ENCODE data around the gene P3H3.

Gene P3H3, protein sequence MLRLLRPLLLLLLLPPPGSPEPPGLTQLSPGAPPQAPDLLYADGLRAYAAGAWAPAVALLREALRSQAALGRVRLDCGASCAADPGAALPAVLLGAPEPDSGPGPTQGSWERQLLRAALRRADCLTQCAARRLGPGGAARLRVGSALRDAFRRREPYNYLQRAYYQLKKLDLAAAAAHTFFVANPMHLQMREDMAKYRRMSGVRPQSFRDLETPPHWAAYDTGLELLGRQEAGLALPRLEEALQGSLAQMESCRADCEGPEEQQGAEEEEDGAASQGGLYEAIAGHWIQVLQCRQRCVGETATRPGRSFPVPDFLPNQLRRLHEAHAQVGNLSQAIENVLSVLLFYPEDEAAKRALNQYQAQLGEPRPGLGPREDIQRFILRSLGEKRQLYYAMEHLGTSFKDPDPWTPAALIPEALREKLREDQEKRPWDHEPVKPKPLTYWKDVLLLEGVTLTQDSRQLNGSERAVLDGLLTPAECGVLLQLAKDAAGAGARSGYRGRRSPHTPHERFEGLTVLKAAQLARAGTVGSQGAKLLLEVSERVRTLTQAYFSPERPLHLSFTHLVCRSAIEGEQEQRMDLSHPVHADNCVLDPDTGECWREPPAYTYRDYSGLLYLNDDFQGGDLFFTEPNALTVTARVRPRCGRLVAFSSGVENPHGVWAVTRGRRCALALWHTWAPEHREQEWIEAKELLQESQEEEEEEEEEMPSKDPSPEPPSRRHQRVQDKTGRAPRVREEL

GRCh38 chr12:6827982-6828780 is at the start of gene P3H3:
Gene P3H3, plus strand, starts transcription at chr12:6828407. Its CDS starts 34 bp downstream, at chr12:6828441.
- FAIRE-seq (peak; percentile 77), DNase-seq (ENCODE audit: low spot score) (peak; percentile 68)

- FAIRE-seq (peak; percentile 98), DNase-seq (ENCODE audit: low spot score) (peak; percentile 92)
Observed at GRCh38 chr12:6778574-6779550, 49.3 kb upstream of the P3H3 start.

GRCh38 chr12:6779708-6780432 is 48.3 kb upstream of the P3H3 start:
- DNase-seq (ENCODE audit: low spot score) (no peak), FAIRE-seq (peak; percentile 53)

DNA sequence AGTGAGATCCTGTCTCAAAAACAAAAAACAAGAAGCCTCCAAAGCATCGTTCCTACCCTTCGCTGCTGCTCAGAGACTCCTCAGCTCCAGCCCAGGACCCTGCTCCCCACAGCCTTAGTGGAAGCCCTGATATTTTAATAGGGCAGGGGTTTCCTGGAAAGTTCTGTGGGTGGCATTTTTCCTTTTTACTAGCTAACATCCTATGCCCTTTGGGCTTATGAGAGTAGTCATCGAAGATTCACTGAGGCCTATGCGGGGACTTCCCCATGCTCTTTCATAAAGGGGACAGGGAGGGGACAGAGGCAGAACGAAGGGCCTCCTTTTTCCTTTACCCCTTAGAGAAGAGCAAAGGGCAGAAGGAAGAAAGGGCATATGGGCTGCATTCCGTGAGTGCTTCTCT is 47.6 kb upstream of the P3H3 start:
- FAIRE-seq: no peak

DNA sequence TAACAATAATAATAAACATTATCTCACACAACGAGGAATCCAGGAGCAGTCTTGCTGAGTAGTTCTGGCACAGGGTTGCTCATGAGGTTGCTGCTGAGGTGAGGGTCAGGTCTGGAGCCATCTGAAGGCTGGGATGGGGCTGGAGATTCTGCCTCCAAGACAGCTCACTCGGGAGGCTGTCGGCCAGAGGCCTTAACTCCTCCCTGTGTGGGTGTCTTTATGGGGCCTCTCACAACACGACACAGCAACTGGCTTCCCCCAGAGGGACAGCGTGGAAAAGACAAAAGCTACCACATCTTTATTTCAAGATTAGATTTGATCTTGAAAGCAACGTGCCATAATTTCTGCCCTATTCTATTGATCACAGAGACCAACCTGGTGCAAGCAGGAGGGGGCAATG is 46.1 kb upstream of the P3H3 start:
- FAIRE-seq: no peak

More for the DNA sequence above, 47.6 kb upstream of the P3H3 start:
- DNase-seq (ENCODE audit: low spot score): no peak

DNA sequence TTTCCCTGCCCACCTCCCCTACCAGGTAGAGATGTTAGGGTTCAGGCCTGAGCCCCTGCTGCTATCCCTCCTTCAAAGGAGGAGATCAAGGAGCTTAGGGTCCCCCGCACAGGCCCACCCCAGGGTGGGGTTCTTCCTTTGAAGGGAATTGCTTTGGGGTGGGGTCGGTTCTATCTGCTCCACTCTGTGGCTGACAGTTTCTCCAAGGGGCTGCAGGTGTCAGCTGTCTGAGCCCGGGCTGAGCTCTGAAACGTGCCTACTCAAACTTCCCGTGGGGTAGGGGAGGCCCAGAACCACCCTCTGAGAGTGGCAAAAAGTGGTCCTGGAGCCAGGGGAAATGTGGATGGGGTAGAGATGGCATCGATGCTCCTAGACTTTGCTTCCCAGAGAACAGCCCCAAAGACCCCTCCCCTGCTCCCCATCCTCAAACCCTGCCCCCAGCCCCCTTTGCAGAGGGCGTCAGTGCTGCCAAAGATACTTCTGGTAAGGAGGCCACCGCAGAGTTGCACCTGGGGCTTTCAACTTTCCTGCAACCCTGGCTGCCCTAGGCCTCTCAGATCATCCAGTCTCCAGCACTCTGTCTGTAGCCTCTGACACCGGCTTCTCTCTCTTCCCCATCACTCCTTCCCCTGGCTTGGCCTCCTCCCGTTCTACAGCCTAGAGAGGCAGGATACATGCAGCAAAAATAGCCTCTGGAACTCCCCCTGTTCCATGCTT is 45.2 kb upstream of the P3H3 start:
- FAIRE-seq: no peak

More for the DNA sequence above, 46.1 kb upstream of the P3H3 start:
- no peak for DNase-seq (ENCODE audit: low spot score)

GRCh38 chr12:6783828-6784227 is 44.4 kb upstream of the P3H3 start:
- no peak for FAIRE-seq

More for the DNA sequence above, 45.2 kb upstream of the P3H3 start:
- no peak for DNase-seq (ENCODE audit: low spot score)

DNA sequence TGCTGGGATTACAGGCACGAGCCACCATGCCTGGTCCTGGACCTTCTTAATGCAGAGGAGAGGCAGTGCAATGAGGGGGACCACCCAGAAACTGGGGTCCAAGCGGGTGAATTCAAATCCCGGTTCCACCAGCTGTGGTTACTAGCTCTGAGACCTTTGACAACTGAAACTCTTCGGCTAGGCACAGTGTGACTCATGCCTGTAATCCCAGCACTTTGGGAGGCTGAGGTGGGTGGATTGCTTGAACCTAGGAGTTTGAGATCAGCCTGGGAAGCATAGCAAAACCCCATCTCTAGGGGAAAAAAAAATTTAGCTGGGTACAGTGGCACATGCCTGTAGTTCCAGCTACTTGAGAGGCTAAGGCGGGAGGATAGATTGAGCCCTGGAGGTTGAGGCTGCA is 43.9 kb upstream of the P3H3 start:
- FAIRE-seq (no peak), DNase-seq (ENCODE audit: low spot score) (no peak)

More at GRCh38 chr12:6783828-6784227, 44.4 kb upstream of the P3H3 start:
- no peak for DNase-seq (ENCODE audit: low spot score)

DNA sequence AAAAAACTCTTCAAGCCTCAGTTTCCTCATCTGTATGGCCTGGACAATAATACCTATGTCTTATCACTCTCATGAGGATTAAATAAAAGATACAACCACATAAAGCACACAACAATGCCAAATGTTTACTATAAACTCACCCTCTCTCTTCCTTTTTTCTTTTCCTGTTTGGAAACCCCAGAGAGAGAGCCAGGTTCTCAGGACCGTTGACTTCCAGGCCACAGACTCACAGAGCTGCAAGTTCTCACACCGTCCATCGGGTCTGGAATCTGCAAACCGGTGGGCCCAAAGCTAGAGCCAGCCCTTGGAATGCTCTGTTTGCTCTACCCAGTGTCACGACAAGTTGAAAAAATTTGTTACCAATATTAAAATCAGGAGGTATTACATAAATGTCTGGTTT is 43.4 kb upstream of the P3H3 start:
- DNase-seq (ENCODE audit: low spot score) (no peak), FAIRE-seq (no peak)

- DNase-seq (ENCODE audit: low spot score) (no peak), FAIRE-seq (peak; percentile 85)
Observed at GRCh38 chr12:6786416-6787094, 41.7 kb upstream of the P3H3 start.

- FAIRE-seq: no peak
- no peak for DNase-seq (ENCODE audit: low spot score)
Observed at GRCh38 chr12:6787309-6787708, 40.9 kb upstream of the P3H3 start.

DNA sequence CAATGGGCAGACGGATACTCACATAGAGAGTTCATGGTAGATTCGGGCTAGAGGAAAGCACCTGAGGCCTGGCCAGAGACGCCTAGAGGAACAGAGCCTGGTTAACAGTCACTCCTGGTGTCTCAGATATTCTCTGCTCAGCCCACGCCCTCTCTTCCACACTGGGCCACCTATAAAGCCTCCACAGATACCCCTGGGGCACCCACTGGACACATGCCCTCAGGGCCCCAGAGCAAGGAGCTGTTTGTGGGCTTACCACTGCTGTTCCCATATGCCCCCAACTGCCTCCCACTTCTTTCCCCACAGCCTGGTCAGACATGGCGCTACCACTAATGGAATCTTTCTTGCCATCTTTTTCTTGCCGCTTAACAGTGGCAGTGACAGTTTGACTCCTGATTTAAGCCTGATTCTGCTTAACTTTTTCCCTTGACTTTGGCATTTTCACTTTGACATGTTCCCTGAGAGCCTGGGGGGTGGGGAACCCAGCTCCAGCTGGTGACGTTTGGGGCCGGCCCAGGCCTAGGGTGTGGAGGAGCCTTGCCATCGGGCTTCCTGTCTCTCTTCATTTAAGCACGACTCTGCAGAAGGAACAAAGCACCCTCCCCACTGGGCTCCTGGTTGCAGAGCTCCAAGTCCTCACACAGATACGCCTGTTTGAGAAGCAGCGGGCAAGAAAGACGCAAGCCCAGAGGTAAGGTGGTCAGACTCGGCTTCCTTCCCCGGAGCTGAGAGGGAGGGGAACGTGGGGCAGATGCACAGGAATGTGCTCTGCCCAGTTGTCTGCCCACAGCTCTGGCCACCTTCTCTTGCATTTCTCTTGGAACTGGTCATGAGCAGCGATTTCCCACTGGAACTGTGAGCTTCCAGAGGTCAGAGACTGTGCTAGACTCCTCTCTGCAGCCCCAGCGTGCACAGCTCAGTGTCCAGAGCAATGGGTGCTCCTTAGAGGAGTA is 39.0 kb upstream of the P3H3 start, which contains the start of gene CD4:
TSS of gene CD4 (plus strand) at position 557 of the 953 bp plus-strand sequence. CDS start 10,611 bp downstream, outside the sequence.
- DNase-seq (ENCODE audit: low spot score): no peak
- no peak for FAIRE-seq

DNA sequence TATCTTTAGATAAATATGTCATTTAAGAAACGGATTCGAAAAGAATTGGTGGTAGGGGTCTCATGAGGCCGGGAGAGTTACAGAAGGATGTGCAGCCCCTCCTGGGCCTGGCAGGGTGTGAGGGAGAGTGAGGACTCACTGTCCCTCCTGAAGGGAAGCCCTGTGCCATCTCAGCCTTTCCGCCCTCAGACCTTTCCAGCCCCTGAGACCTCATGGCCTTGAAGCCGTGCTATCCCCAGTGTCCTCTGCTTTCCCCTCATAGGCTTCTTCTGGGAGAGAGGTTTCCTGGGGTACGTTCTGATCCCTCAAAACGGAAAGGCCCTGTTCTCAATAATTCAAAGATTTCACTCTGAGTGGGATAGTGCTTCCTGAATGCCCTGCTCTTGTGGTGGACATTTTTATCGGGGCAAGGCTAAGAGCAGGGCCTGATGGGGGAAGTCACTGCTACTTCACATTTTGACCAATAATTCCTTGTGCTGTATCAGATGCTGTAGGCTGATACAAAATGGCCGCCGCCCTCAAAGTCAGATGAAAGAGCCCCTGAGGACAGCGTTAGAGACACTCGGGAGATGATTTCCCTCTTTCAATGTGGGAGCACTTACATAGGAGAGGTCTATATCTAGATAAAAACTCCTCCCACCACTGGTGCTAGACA is 37.6 kb upstream of the P3H3 start:
- FAIRE-seq: no peak
- no peak for DNase-seq (ENCODE audit: low spot score)

DNA sequence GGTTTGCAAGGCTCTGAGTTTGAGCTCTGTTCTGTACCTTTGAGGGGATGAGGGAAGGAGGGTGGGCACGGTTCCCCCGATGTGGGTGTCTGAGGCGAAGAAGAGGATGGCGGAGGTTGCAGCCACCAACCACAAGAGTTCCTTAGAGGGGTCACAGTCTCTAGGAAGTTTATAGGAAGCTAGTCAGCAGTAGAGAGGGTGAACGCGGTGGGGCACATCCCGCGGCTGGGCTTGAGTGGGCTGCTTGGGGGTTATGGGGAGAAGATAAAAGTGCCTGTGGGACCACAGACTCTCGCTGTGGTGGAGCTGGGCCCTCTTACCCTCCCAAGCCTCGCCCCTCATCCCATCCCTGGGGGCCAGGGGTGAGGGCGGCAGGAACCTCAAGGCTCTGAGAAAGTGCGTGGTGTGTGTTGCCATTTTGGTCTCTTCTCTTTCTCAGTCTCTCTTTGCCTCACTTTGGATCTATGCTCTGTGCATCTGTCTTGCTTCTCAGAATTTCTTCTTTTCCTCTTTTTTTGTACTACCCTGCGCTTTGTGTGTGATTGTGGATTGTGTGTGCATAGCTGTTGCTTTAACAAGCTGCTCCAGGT is 36.2 kb upstream of the P3H3 start:
- FAIRE-seq: no peak
- no peak for DNase-seq (ENCODE audit: low spot score)

GRCh38 chr12:6792522-6793201 is 35.5 kb upstream of the P3H3 start:
- DNase-seq (ENCODE audit: low spot score): no peak

GRCh38 chr12:6795088-6795487 is 33.1 kb upstream of the P3H3 start:
- DNase-seq (ENCODE audit: low spot score) (no peak), FAIRE-seq (no peak)

More at GRCh38 chr12:6792522-6793201, 35.5 kb upstream of the P3H3 start:
- peak; percentile 50 for FAIRE-seq

Data from urothelium cell line (cell line).